Measurements from ENCODE around the gene JPH3. TPM values are rescaled to one million over a fixed set of nuclear protein-coding genes. Genes with fewer than 3 reads are reported as not detected.
"Not testable (repeated sequence)": the region's sequence is repeated elsewhere in the genome, so short reads cannot be mapped to it uniquely, and the experiment has no call there.

Gene JPH3
- total and polyA plus RNA-seq, 2 experiments from 2014 or later: 1.8 to 4.8 TPM

DNA sequence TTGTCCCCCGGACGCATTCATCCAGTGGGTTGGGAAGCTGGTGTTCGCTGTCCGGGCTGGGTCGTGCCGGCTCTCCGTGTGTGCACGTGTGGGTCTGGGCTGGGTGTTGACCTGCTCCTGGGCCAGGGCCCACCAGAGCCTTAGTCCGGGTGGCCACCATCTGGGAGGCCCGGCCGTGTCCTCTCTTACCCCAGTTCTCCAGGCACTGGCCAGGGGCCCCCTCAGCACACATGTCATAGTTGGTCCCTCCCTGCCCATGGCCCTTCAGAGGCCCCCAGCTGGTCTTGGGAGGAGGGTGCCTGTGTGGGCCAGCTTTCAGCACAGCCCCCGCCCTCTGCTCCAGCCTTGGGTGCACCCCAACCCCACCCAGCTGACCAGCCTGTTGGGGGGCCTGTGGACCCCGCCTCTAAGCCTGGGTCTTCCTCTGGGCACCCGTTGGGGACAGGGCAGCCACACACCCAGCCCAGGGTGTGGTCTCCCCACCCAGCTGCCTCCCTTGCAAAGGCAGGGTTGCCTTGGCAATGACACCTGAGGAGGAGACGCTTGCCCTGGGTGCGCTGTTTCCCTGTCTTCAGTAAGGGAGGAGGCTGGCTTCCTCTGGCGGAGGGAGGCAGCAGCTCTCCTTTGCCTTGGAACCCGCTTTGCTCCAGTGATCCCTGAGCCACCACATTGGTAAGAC is 77.4 kb downstream of the JPH3 start:
- H2AFZ ChIP-seq: no peak overlapping the region
- WGBS (ENCODE audit: low lambda C conversion rate, missing lambda C conversion rate): 89% methylated on average over 17 of the region's 18 CpGs
- no peak overlapping the region for H3K4me3 ChIP-seq
- no peaks in the 10 kb centered on the region for H3K79me2 ChIP-seq
- H3K27ac ChIP-seq: no peak overlapping the region
- H3K9me3 ChIP-seq (ENCODE audit: low read depth): no peaks in the 10 kb centered on the region
- no peaks in the 10 kb centered on the region for H3K36me3 ChIP-seq (replicated peaks; ENCODE audit: insufficient read depth, low read depth)
- H3K27me3 ChIP-seq: no peaks in the 10 kb centered on the region
- TF ChIP-seq EZH2phosphoT487 (IDR thresholded peaks at IDR 0.05; ENCODE audit: low read depth, severe bottlenecking, unreplicated experiment): no peak
- no peak for TF ChIP-seq EZH2 (IDR thresholded peaks at IDR 0.05; ENCODE audit: borderline replicate concordance)
- no peak for TF ChIP-seq CTCF (IDR thresholded peaks at IDR 0.05; ENCODE audit: poor library complexity)
- DNase-seq (ENCODE audit: low spot score): no peak
- H3K4me1 ChIP-seq (ENCODE audit: insufficient read depth): no peaks in the 10 kb centered on the region
- no peak overlapping the region for H3K4me2 ChIP-seq
- no peaks in the 10 kb centered on the region for H3K9me2 ChIP-seq (replicated peaks; ENCODE audit: insufficient read depth)
- no peaks in the 10 kb centered on the region for H4K20me1 ChIP-seq (ENCODE audit: insufficient read depth, poor library complexity, severe bottlenecking)

DNA sequence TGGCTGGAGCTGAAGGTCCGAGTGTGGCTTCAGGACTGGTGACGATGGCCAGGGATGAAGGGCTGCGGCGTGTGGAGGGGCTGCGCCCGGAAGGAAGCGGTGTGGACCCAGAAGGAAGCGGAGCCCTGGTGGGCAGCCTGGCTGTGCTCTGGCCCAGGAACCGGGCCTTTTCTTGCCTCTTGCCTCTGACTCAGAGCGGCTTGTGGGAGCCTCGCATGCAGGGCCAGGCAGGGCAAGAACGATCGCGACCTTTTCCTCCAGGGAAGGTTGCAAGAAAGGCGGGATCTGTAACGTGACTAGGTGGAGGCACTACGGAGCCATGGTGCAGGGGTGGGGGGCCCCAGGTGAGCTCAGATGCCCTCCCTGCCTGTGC is 78.0 kb downstream of the JPH3 start:
- no peaks in the 10 kb centered on the region for H3K4me1 ChIP-seq (ENCODE audit: insufficient read depth)
- H3K27me3 ChIP-seq: no peaks in the 10 kb centered on the region
- no peaks in the 10 kb centered on the region for H3K9me2 ChIP-seq (replicated peaks; ENCODE audit: insufficient read depth)
- H4K20me1 ChIP-seq (ENCODE audit: insufficient read depth, poor library complexity, severe bottlenecking): no peaks in the 10 kb centered on the region
- TF ChIP-seq CTCF (IDR thresholded peaks at IDR 0.05; ENCODE audit: poor library complexity): no peak
- no peak for TF ChIP-seq EZH2 (IDR thresholded peaks at IDR 0.05; ENCODE audit: borderline replicate concordance)
- no peak for TF ChIP-seq EZH2phosphoT487 (IDR thresholded peaks at IDR 0.05; ENCODE audit: low read depth, severe bottlenecking, unreplicated experiment)
- no peak for DNase-seq (ENCODE audit: low spot score)
- no peaks in the 10 kb centered on the region for H3K9me3 ChIP-seq (ENCODE audit: low read depth)
- H3K27ac ChIP-seq: no peak overlapping the region
- WGBS (ENCODE audit: low lambda C conversion rate, missing lambda C conversion rate): 93% methylated on average over 17 of the region's 17 CpGs
- no peaks in the 10 kb centered on the region for H3K36me3 ChIP-seq (replicated peaks; ENCODE audit: insufficient read depth, low read depth)
- no peak overlapping the region for H3K4me2 ChIP-seq
- no peak overlapping the region for H3K4me3 ChIP-seq
- H3K79me2 ChIP-seq: no peaks in the 10 kb centered on the region
- no peak overlapping the region for H2AFZ ChIP-seq

- H3K9me3 ChIP-seq (ENCODE audit: low read depth); H2AFZ ChIP-seq; H3K4me2 ChIP-seq; H3K4me1 ChIP-seq (ENCODE audit: insufficient read depth); H3K79me2 ChIP-seq; H4K20me1 ChIP-seq (ENCODE audit: insufficient read depth, poor library complexity, severe bottlenecking); H3K4me3 ChIP-seq; H3K27me3 ChIP-seq; H3K36me3 ChIP-seq (replicated peaks; ENCODE audit: insufficient read depth, low read depth); H3K9me2 ChIP-seq (replicated peaks; ENCODE audit: insufficient read depth); DNase-seq (ENCODE audit: low spot score); H3K27ac ChIP-seq: not testable (repeated sequence)
- WGBS (ENCODE audit: low lambda C conversion rate, missing lambda C conversion rate): 98% methylated on average over 5 of the region's 60 CpGs
Measured at GRCh38 chr16:87681051-87681602, 78.8 kb downstream of the JPH3 start.

DNA sequence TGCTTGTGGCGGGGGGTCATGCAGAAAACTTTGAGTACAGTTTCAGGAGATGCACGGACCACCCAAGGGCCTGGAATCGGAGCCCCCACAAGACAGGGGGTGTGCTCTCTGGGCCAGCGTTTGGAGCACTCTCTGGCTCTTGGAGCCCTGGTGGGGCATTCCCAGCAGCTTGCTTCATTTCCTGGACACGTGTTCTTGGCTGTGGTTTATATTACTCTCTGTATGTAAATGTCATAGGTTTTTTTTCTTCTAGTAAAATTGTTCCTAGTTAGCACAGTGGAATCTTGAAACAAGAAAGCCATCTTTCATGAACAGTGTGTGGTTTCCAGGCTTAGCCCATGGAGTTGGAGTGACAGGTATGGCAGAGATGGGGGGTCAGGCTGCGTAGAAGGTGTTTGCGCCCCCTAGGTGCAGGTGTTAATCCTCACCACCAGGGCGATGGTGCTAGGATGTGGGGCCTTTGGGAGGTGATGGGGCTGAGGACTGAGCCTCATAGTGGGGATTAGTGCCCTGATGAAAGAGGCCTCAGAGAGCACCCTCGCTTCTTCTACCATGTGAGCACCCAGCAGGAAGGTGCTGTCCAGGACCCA is 79.8 kb downstream of the JPH3 start:
- Histone ChIP-seq H3K27me3 (no peaks in the 10 kb centered on the region), H3K9me3 (ENCODE audit: low read depth) (no peaks in the 10 kb centered on the region), H3K79me2 (no peaks in the 10 kb centered on the region), H4K20me1 (ENCODE audit: insufficient read depth, poor library complexity, severe bottlenecking) (no peaks in the 10 kb centered on the region), H3K27ac (no peak overlapping the region), H2AFZ (no peak overlapping the region), H3K9me2 (replicated peaks; ENCODE audit: insufficient read depth) (no peaks in the 10 kb centered on the region), H3K4me1 (ENCODE audit: insufficient read depth) (no peaks in the 10 kb centered on the region), H3K4me3 (no peak overlapping the region), H3K36me3 (replicated peaks; ENCODE audit: insufficient read depth, low read depth) (no peaks in the 10 kb centered on the region), H3K4me2 (no peak overlapping the region)
- no peak for TF ChIP-seq EZH2 (IDR thresholded peaks at IDR 0.05; ENCODE audit: borderline replicate concordance)
- no peak for TF ChIP-seq CTCF (IDR thresholded peaks at IDR 0.05; ENCODE audit: poor library complexity)
- TF ChIP-seq EZH2phosphoT487 (IDR thresholded peaks at IDR 0.05; ENCODE audit: low read depth, severe bottlenecking, unreplicated experiment): no peak
- no peak for DNase-seq (ENCODE audit: low spot score)
- 61% methylated on average over 9 of the region's 9 CpGs for WGBS (ENCODE audit: low lambda C conversion rate, missing lambda C conversion rate)
